ENCODE data around the gene ASAH2.

- no peak for TF ChIP-seq SUZ12 (IDR thresholded peaks at IDR 0.05; ENCODE audit: extremely low read depth, insufficient read depth, insufficient read length)
- no peak for TF ChIP-seq ZNF274 (IDR thresholded peaks at IDR 0.05; ENCODE audit: low read depth, low read length)
- no peak for TF ChIP-seq YY1 (IDR thresholded peaks at IDR 0.05; ENCODE audit: insufficient read depth, insufficient read length)
Measured at GRCh38 chr10:50281210-50281966, 30.1 kb upstream of the ASAH2 start.

Measured in NT2/D1 (cell line).